NK-92 treated with Interleukin-12 subunit alpha and Interleukin-12 subunit beta, amount 100 ng/mL, for 24 hours (cell line): ENCODE data around the gene PARD3.
"Not testable (repeated sequence)": the region's sequence is repeated elsewhere in the genome, so short reads cannot be mapped to it uniquely, and the experiment has no call there.

Source experiments
- DNase-seq: peaks from one replicate; lab custom pipeline; 2025; lab: John Stamatoyannopoulos, UW

Gene PARD3

GRCh38 chr10:34648919-34649318 is 166.2 kb downstream of the PARD3 start:
- DNase-seq, result no peak

- no peak for DNase-seq
These were observed 166.9 kb downstream of the PARD3 start for GRCh38 chr10:34647875-34648865.

DNA sequence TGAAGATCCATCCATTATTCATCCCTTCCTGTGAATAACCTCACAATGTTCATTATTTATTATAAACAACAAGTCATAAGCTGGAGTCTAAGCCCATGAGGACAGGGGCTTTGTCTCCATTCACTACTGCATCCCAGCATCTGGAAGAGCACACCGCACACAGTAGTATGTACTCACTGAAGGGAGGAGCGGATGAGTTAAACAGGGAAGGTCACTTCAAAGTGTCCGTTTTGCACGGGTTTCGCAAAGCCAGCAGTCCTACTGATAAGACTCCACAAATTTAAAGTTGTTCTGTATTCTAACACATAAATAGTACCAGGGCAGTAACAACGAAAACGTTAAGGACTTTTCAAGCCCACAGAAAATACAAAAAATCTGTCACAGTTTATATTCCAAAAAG is 167.9 kb downstream of the PARD3 start:
- DNase-seq, result no peak

DNA sequence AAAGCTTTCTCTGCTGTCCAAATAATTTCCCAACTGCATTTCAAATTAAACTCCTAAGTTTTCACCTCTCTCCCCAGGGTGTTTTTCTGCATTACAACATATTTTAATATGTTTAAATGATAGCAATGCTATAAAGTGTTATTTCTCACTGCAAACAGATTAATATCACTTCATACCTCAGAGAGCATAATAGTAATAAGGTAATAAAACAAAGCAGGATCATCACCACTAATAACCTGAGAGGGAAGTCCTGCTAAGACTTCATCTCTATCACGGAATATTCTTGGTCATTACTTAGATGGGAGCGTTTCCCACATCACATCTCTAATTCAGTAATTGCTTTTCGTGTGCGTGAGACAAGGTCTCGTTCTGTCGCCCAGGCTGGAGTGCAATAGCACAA is 168.8 kb downstream of the PARD3 start:
- DNase-seq, result no peak

DNA sequence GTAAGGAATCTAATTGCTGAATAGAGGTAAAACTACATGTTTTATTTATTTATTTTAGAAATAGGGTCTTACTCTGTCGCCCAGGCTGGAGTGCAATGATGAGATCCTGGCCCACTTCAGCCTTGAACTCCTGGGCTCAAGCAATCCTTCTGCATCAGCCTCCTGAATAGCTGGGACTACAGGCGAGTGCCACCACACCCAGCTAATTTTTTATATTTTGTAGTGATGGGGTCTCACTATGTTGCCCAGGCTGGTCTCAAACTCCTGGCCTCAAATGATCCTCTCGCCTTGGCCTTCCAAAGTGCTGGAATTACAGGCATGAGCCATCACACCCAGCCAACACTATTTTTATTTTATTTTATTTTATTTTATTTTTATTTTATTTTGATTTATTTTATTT is 170.3 kb downstream of the PARD3 start:
- DNase-seq, result not testable (repeated sequence)

- DNase-seq, result no peak
These were observed 170.9 kb downstream of the PARD3 start for GRCh38 chr10:34644224-34644623.

- no peak for DNase-seq
These were observed 171.5 kb downstream of the PARD3 start for GRCh38 chr10:34643620-34644019.

GRCh38 chr10:34641913-34642558 is 173.1 kb downstream of the PARD3 start:
- no peak for DNase-seq

DNA sequence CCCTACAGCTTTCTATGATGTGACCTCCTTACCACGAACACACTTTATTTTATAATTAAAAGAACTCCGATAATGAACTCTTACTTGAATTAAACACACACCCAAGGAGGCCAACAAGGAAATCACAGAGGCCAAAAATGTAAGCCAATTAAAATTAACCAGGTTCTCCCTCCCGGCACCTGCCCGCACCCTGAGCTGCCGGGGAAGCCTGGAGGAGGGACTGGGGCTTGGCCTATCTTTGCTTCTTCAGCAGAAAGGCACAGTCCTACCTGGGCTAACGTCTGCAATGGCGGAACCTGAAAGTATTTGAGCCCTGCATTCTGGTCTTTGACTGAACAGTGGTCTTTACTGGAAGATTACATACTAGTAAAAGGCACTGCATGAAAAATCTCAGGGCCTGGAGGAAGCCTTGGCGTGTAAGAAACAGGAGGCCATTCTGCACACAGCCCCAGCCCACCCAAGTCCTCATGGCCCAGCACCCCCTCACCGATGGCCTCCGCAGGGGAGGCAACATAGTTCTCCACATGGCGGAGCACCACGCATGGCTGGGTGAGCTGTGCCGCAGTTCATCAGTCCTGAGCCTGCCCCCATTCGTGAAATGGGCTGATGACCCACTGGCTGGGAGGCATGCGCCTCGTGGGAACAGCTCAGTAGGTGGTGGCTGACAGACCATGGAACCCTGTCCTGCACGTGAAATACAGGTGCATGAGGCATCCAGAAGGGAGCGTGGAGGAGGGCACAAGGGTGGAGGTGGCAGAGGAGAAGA is 173.8 kb downstream of the PARD3 start:
- no peak for DNase-seq

DNA sequence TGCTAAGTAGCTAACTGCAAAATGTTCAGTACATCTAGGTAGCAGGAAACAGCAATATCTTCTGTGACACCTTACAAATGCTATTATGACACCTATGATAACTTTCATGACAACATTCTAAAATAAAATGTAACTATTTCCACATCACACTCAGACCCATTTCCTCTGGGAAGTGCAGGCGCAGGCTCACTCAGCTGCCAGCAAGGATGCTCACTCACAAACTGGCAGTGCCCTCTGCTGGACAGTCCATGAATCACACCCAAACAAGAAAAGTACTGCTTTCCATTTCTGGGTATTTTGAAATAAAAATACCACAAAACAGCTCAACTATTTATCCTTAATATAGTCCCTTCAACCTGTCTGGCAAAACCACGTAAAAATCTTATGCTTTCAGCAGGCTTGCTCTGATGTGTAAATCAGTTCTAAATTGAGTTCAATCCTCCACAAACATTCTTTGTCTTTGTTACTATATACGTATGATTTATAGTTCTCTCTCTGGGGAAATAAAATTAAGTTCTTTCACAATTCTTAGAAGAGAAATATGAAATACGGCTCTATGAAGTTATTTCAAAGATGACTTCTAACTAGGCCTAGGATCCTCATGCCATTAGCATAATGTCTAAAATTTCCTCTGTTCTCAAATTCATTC is 176.6 kb downstream of the PARD3 start:
- peak; percentile 4 for DNase-seq

DNA sequence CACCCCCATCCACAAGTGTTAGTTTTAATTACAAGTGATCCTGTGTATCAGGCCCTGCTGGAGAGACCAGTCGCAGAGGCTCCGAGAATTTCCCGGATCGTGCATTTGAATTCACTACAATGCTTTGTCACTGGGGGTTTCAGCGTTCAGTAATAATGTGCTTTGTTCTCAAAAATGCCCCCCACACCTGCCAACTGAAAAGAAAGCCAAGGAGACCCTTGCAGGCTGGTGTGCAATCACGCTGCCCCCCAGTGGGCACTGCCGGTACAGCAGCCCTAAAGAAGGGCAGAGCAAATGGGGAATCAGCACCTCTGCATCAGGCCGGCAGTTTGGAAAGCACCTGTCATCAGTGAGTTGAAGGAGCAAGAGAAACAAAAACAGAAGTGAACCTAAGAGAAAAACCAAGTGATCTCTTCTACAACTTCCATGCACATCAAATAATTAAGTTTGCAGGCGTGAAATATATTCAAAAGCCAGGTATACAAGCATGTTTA is 177.6 kb downstream of the PARD3 start:
- DNase-seq, result peak; percentile 6

DNA sequence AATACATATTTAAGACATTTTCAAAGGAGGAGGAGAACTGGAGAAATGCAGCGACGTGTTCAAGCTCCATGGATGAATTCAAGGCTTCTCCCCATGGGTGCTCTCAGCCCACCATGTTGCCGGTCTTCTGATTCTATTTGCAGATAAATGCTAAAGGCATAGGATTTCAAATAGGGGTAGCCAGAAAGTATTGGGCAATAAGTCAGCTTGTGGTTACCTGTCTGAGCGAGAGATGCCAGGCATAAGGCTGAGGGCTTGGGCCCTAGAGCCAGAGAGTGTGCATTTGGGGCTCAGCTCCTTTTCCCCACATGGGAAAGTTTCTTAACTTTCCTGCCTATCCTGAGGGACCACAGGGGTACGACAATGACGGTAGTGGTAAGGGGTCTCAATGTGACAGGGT is 180.0 kb downstream of the PARD3 start:
- DNase-seq, result no peak

GRCh38 chr10:34633374-34633773 is 181.7 kb downstream of the PARD3 start:
- DNase-seq, result no peak

DNA sequence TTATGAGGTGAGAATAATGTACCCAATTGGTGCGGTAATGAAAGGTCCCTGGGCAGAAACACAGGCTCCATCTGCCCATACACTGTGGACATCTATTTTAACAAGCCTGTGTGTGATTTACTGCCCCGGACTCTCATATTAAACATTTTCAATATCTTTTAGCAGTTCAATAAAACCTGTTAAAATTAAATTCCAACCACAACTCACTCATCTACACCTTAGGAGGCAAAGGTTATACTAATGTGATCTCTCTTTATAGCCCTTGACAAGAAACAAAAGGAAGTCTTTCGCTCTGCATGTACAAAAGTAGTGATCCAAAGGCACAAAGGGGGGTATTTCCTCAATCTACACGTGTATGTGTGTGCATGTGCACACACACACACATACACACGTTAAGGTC is 186.0 kb downstream of the PARD3 start:
- no peak for DNase-seq

DNA sequence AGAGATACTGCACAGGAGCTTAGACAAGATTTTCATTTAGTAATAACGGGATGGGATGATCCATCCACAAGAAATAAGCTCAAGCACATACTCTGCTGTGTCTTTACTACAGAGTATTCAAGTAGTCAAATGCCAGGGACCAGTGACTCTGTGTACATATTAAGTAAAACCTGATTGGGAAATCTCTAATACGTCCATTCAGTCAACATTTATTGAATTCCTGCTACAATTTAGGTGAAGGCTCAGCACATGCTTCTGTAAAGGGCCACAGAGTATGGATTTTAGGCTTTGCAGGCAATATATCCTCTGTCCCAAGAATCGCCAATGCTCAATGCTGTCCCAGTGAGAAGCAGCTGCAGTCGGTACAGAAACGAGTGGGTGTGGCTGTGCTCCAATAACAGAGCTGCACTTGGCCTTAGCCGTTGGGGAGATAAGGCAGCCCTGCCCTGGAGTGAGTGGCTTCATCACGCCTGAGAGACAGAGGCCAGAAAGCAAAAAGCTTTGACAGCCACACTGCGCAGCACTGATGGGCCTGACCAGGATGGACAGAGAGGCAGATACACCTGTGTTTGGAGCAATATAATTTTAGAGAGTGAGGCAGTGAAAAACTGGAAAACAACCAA is 186.8 kb downstream of the PARD3 start:
- DNase-seq, result no peak

GRCh38 chr10:34627741-34628140 is 187.4 kb downstream of the PARD3 start:
- DNase-seq, result no peak

DNA sequence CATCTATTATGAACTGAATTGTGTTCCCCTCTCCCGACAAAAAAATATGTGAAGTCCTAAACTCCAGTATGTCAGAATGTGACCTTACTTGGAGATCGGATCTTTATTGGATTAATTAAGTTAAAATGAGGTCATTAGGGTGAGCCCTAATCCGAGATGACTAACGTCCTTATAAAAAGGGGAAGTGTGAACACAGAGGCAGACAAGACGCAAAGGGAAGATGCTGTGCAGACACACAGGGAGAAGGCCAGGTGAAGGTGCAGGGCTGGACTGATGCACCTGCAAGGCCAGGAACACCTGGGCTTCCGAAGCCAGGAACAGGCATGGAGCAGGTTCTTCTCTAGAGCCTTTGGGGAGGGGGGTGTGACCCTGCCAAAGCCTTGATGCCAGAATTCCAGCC is 187.8 kb downstream of the PARD3 start:
- no peak for DNase-seq

DNA sequence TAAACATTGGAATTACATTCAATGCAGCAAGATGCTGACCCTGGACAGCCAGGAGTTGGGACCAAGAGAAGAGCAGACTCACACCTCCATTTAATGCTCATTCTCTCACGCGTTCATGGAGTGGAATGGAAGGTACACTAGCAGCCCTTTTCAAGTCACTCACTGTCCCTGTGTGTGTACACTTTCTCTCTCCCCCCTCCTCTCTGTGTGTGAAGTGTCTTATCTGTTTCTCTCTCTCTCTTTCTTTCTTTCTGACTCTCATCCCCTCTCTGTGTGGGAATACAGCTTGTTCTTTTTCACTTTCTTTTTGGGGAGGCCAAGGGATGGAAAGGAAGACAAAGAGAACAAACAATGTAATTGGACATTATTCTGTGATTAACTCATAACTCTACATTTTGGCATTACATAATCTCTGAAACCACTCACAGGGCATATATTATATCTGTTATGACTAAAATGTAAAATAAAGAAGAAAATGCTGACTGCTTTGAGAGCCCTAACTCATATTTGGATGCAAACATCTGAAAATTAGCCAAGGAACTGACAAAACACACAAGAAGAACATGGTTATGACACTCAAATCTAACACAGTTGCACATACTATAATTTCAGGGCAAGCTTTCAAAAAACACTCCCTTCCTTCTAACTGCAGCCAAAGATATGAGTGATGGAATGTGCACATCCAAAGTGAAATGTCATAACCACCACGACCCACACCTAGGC is 188.8 kb downstream of the PARD3 start:
- DNase-seq, result no peak

DNA sequence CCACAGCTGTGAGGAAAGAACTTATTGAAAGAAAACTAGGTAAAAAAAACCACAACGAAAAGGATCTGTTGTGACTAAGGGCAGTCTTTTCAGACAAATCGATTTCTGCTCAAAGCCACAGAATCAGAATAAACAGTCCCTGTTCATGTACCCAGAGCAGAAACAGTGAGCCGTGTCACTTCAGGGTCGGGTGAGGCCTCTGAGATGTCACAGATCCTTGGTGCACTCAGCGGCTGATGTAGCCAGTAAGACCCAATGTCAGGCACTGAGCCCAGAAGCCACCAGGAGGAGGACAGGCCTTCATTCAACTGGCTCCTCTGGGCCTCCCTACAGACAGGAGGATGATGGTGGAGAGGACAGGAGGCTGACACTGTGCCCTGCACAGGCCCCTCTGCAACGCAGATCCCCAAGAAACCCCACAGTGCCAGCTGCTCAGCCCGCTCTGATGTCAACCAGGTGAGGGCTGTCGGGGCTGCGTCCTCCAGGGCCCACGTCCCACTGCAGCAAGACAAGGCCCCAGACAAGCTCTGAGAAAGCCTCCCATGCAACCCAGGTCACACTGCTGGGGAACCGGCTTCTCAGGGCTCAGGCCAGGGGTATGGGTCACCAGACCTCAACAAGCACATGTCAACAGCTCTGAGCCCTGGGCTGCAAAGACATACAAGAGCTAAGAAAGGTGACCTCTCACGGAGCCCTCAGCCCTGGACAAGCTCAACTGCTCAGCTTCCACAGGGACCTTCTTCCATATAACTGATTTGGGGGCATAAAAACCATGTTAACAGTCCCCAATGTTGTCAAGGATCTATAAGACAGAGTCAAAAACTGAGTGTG is 190.6 kb downstream of the PARD3 start:
- DNase-seq, result no peak

DNA sequence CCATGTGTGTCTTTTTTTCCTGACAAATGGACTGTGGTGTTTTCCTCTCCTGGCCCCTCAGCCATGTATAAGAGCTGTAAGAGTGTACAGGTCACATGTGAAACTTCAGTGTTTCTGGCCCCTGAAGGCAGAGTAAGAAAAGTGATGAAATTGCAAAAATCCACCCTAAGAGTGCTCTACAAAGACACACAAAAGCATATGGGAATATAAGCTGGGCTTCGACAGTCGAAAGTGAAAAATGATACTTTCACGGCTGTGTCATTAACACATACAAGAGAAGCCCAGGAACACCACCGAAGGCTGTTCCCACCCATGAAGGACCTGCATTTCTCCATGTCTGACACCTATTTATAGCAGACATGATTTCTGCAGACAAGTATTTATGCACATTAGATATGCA is 192.2 kb downstream of the PARD3 start:
- no peak for DNase-seq
